ENCODE data around the gene OR1K1.
"Not testable (repeated sequence)": the region's sequence is repeated elsewhere in the genome, so short reads cannot be mapped to it uniquely, and the experiment has no call there.

The OR1K1 gene

GRCh38 chr9:122835313-122835731 is 35.4 kb downstream of the OR1K1 start:
- H3F3A ChIP-seq (ENCODE audit: control insufficient read depth, insufficient read depth) = no peaks in the 10 kb centered on the region
- no peaks in the 10 kb centered on the region for H3K79me2 ChIP-seq (ENCODE audit: control insufficient read depth, low read length)
- H4K20me1 ChIP-seq (ENCODE audit: control insufficient read depth, insufficient read depth, low read depth, low read length) = no peaks in the 10 kb centered on the region
- peaks cover 10% of the 10 kb centered on the region for H3K4me1 ChIP-seq (ENCODE audit: control insufficient read depth, low read length)
- H3K27me3 ChIP-seq (ENCODE audit: control insufficient read depth, low read length) = no peaks in the 10 kb centered on the region
- H3K4me2 ChIP-seq (ENCODE audit: low read length) = peak overlapping the region; percentile 61
- peak overlapping the region; percentile 47 for H3K4me3 ChIP-seq (ENCODE audit: low read length)
- no peak overlapping the region for H3K27ac ChIP-seq (ENCODE audit: low read depth, low read length)
- H3K36me3 ChIP-seq (ENCODE audit: control insufficient read depth, low read length) = no peaks in the 10 kb centered on the region
- no peaks in the 10 kb centered on the region for H3K9me2 ChIP-seq (replicated peaks; ENCODE audit: control insufficient read depth, low read length)
- no peaks in the 10 kb centered on the region for H3K9me3 ChIP-seq (ENCODE audit: control insufficient read depth, insufficient read depth, low read length)
- TF ChIP-seq EZH2phosphoT487 (IDR thresholded peaks at IDR 0.05; ENCODE audit: borderline replicate concordance, low read length) (no peak), CTCF (IDR thresholded peaks at IDR 0.05; ENCODE audit: low read depth, low read length, poor library complexity, severe bottlenecking) (peak; percentile 51)

- no peaks in the 10 kb centered on the region for H3K36me3 ChIP-seq (ENCODE audit: control insufficient read depth, low read length)
- H3K27ac ChIP-seq (ENCODE audit: low read depth, low read length) = no peak overlapping the region
- no peaks in the 10 kb centered on the region for H4K20me1 ChIP-seq (ENCODE audit: control insufficient read depth, insufficient read depth, low read depth, low read length)
- no peaks in the 10 kb centered on the region for H3K9me3 ChIP-seq (ENCODE audit: control insufficient read depth, insufficient read depth, low read length)
- no peaks in the 10 kb centered on the region for H3K27me3 ChIP-seq (ENCODE audit: control insufficient read depth, low read length)
- no peaks in the 10 kb centered on the region for H3K9me2 ChIP-seq (replicated peaks; ENCODE audit: control insufficient read depth, low read length)
- peaks cover 10% of the 10 kb centered on the region for H3K4me1 ChIP-seq (ENCODE audit: control insufficient read depth, low read length)
- H3K4me2 ChIP-seq (ENCODE audit: low read length) = no peak overlapping the region
- H3K79me2 ChIP-seq (ENCODE audit: control insufficient read depth, low read length) = no peaks in the 10 kb centered on the region
- TF ChIP-seq EZH2phosphoT487 (IDR thresholded peaks at IDR 0.05; ENCODE audit: borderline replicate concordance, low read length) = no peak
- no peak for TF ChIP-seq CTCF (IDR thresholded peaks at IDR 0.05; ENCODE audit: low read depth, low read length, poor library complexity, severe bottlenecking)
- H3K4me3 ChIP-seq (ENCODE audit: low read length) = no peak overlapping the region
- H3F3A ChIP-seq (ENCODE audit: control insufficient read depth, insufficient read depth) = no peaks in the 10 kb centered on the region
These were observed 37.4 kb downstream of the OR1K1 start for GRCh38 chr9:122837266-122837850.

DNA sequence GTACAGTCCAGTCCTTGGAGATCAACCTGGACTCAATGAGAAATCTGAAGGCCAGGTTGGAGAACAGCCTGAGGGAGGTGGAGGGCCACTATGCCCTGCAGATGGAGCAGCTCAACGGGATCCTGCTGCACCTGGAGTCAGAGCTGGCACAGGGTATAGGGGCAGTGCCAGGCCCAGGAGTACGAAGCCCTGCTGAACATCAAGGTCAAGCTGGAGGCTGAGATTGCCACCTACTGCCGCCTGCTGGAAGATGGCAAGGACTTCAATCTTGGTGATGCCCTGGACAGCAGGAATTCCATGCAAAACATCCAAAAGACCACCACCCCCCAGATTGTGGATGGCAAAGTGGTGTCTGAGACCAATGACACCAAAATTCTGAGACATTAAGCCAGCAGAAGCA is 38.5 kb downstream of the OR1K1 start:
- not testable (repeated sequence) for H4K20me1 ChIP-seq (ENCODE audit: control insufficient read depth, insufficient read depth, low read depth, low read length); H3K9me2 ChIP-seq (replicated peaks; ENCODE audit: control insufficient read depth, low read length); H3F3A ChIP-seq (ENCODE audit: control insufficient read depth, insufficient read depth); H3K36me3 ChIP-seq (ENCODE audit: control insufficient read depth, low read length); H3K4me1 ChIP-seq (ENCODE audit: control insufficient read depth, low read length); H3K9me3 ChIP-seq (ENCODE audit: control insufficient read depth, insufficient read depth, low read length); H3K27me3 ChIP-seq (ENCODE audit: control insufficient read depth, low read length); H3K4me3 ChIP-seq (ENCODE audit: low read length); H3K4me2 ChIP-seq (ENCODE audit: low read length); H3K27ac ChIP-seq (ENCODE audit: low read depth, low read length); H3K79me2 ChIP-seq (ENCODE audit: control insufficient read depth, low read length)

DNA sequence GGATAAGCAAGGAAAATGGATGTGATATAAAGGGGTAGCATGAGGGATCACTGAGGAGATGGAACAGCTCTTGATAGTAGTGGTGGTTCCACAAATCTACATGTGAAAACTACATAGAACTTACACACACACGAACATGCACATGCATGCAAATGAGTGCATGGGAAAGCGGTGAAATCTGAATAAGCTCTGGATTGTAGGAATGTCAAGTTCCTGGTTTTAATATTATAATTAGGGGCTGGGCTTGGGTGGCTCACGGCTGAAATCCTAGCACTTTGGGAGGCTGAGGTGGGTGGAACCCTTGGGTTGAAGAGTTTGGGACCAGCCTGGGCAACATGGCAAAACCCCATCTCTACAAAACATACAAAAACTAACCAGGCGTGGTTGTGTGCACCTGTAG is 41.6 kb downstream of the OR1K1 start:
- peaks cover 10% of the 10 kb centered on the region; the same call in 1 of the 2 replicates for H3K36me3 ChIP-seq (ENCODE audit: control insufficient read depth, low read length)
- H3K4me1 ChIP-seq (ENCODE audit: control insufficient read depth, low read length) = no peaks in the 10 kb centered on the region
- H3K79me2 ChIP-seq (ENCODE audit: control insufficient read depth, low read length) = no peaks in the 10 kb centered on the region
- H3K27me3 ChIP-seq (ENCODE audit: control insufficient read depth, low read length) = no peaks in the 10 kb centered on the region
- TF ChIP-seq EZH2phosphoT487 (IDR thresholded peaks at IDR 0.05; ENCODE audit: borderline replicate concordance, low read length) (no peak), CTCF (IDR thresholded peaks at IDR 0.05; ENCODE audit: low read depth, low read length, poor library complexity, severe bottlenecking) (no peak)
- H3F3A ChIP-seq (ENCODE audit: control insufficient read depth, insufficient read depth) = peaks cover 25% of the 10 kb centered on the region
- H3K9me3 ChIP-seq (ENCODE audit: control insufficient read depth, insufficient read depth, low read length) = no peaks in the 10 kb centered on the region
- no peaks in the 10 kb centered on the region for H4K20me1 ChIP-seq (ENCODE audit: control insufficient read depth, insufficient read depth, low read depth, low read length)
- no peaks in the 10 kb centered on the region for H3K9me2 ChIP-seq (replicated peaks; ENCODE audit: control insufficient read depth, low read length)
- no peak overlapping the region for H3K4me2 ChIP-seq (ENCODE audit: low read length)
- no peak overlapping the region for H3K4me3 ChIP-seq (ENCODE audit: low read length)
- H3K27ac ChIP-seq (ENCODE audit: low read depth, low read length) = no peak overlapping the region
